GM12801 (cell line): Measurements from ENCODE around the gene ZNF521.

Source experiments
- CTCF ChIP-seq: IDR thresholded peaks from one replicate; pipeline ENCODE4 v1.5.1; 2011; ENCODE audit warnings: control low read depth; ENCODE audit not compliant: insufficient read length; ENCODE audit errors: extremely low read depth

The ZNF521 gene

GRCh38 chr18:25348386-25349130, 3.4 kb downstream of the ZNF521 start:
- no peak for TF ChIP-seq CTCF

- no peak for TF ChIP-seq CTCF
Measured at GRCh38 chr18:25346561-25346960, 5.4 kb downstream of the ZNF521 start.

GRCh38 chr18:25345081-25345866, 6.7 kb downstream of the ZNF521 start:
- TF ChIP-seq CTCF: no peak

DNA sequence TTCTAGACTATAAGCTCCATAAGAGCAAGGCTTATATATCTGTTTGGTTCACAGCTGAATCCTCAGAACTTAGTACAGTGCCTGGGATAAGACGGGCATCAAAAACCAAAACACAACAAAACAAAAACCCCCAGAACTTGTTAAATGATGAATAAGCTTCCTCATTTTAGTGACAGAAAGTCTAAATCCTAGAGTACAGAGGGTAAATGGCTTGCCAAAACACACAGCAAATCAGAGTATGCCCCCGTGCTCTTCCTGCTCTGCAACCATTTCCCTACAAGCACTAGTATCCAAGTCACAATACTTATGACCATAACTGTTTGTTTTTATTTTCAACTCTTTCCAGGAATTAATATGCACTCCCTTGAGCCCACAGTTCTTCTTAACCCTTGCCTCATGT, 10.1 kb downstream of the ZNF521 start:
- TF ChIP-seq CTCF: no peak

- no peak for TF ChIP-seq CTCF
Measured at GRCh38 chr18:25340762-25341161, 11.2 kb downstream of the ZNF521 start.

- no peak for TF ChIP-seq CTCF
Measured at GRCh38 chr18:25335676-25336075, 16.3 kb downstream of the ZNF521 start.

GRCh38 chr18:25335062-25335461, 16.9 kb downstream of the ZNF521 start:
- TF ChIP-seq CTCF: no peak
